NCI-H524 treated with DMSO at 0.1 percent for 48 hours (cell line): ENCODE measurements around the gene CNTN4.

ENCODE experiments used
- DNase-seq: peaks from one replicate; lab custom pipeline; 2025; lab: John Stamatoyannopoulos, UW

Gene CNTN4

DNA sequence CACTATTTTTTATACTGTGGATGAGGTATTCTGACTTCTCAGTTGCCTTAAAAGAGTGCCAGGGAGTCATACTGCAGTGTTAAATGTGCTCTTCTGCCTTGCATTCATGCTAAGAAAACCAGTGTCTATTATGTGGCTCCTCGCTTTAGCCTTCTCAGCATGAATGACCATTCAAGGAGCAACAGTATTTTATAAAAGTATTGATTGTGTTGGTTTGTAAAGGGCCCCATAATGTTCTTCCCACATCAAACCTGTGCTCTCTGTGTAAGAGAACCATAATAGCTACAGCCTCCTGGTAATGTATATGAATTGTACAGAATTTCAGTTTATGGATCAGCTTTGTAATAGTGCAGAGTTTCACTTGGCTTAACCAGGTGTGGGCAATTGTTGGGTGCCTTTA lies 316.4 kb downstream of the CNTN4 start:
- no peak for DNase-seq

DNA sequence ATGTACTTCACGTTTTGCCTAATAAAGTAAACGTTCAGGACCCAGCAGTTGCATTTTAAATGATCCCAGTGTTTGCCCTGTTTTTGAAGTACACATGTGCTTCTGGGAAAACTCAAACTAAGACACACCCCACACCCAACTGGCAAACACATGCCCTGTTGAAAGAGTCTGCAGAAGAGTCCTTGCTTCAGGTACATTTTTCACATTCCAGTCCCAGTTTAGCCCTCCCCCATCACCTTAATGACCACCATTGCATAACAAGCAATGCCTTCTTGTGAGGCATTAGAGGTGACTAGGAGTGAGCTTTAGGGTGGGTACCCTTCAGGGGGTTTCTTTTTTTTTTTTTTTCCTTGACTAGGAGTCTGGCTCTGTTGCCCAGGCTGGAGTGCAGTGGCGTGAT lies 322.3 kb downstream of the CNTN4 start:
- DNase-seq, result no peak

DNA sequence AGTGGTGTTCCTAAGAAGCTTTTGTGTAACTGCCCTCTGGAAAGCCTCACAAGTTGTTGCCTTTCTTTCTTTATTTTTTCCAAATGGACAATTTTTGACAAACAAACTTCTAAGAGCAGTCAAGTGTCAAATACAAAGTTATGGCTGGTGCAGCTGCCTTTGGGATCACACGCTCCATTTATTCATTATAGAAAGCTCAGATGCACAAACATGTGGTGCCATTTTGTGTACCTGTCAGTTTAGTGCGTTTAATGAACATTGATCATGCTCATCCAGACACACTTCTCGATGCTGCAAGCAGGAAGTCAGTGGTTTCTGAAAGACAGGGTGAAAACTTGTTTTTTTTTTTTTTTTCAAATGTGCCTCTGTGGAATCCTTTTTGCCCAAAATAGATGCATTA lies 324.5 kb downstream of the CNTN4 start:
- DNase-seq, result no peak

DNA sequence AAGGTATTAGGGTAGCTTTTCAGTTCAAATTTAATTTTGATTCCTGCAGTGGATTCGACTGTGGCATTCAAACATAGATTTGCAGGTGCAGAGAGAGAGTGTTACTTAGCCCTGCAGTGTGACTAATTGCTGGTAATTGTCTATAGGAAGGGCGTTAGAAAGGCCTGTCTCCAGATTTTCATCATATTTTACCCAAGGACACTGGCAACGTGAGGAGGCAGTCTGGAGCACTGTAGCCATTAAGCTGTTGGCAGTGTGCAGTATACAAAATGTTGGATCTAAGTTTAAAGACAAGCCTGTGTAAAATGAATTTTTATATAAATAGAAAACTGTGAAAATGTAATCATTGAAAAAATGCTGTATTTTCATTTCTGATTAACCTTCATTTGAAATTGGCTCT lies 342.9 kb downstream of the CNTN4 start:
- DNase-seq, result no peak

DNA sequence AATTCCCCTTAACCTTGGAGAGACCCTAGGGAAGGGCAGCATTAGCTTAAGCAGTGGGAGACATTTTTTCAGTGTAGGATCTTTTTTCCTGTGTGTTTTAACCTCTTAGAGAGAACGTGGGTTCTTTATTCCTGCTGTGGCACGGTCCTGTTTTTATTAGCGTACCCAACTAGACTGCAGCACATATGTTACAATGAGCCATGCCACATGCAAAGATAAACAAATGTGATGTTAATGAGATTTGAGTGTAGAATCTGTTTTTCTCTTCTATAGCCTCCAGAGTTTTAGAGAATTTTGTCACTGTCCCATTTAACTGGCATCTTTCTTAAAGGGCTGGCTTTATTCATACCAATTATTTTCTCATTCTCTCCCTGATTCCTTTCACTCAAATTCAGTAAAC lies 347.5 kb downstream of the CNTN4 start:
- DNase-seq, result no peak

DNA sequence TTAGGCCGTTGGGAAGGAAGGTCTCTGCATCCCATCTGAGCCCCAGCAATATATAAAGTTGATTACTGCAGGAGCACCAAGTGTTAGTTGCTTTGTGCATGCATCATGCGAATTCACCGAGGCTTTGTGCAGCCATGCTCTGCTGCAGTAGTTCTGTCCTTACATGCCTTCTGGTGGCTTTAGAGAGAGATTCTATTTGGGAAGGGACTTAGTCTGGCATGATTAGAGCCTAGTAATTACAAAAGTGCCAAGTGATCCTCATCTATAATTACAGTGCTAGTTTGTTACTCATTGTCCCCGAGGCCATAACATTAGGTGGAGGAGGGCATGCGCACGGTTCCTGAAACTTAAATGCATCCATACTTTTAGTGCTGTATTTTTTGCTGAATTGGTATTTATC lies 353.6 kb downstream of the CNTN4 start:
- no peak for DNase-seq

DNA sequence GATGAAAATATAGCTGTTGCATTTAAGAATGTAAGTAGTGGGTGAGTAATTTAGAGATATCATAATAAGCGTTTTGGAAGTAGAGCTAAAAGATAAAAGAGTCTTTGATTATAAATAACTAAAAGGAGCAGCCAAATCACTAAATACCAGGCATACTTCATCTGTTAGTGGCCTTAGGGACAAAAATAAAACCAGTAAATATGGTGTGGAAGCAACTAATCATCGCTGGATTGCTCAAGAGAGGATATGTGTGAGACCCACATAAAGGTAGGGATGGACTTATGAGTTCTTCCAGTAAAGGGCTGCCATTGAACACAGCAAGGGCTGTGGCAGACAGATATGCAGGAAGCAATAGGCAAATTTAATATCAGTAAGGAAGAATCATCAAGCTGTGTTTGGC lies 356.2 kb downstream of the CNTN4 start:
- DNase-seq, result no peak

DNA sequence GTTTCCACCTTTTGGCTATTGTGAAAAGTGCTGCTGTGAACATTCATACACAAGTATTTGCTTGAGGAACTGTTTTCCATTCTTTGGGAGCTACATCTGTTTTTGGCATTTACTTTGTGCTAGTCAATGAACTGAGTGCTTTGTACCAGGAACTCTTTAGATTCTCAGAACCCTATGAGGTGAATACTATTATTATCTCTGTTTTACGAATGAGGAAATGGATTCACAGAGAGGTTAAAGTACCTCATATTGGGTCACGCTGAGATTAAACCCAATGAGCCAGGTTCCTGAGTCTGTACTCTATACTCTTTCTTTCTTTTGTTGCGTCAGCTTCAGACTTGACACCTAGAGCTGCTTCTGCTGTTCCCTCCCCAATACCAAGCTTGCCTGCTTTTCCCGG lies 358.1 kb downstream of the CNTN4 start:
- DNase-seq, result no peak

DNA sequence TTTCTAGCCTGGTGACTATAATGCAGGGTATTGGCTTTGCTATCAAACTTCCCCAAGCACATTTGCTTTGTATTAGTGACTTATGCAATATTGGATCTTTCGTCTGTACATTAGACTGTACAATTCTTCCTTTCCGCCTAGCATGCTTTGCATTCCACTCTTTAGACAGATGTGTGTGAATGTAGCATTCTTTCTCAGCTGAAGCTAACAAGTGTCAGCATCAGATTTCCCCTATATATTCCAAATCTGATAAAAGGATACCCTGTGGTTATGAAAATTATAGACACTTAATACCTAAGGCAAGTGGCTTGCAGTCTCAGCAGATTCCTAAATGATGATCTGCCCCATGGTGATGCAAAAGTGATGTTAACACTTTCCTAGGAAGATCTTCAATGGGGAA lies 360.1 kb downstream of the CNTN4 start:
- no peak for DNase-seq

DNA sequence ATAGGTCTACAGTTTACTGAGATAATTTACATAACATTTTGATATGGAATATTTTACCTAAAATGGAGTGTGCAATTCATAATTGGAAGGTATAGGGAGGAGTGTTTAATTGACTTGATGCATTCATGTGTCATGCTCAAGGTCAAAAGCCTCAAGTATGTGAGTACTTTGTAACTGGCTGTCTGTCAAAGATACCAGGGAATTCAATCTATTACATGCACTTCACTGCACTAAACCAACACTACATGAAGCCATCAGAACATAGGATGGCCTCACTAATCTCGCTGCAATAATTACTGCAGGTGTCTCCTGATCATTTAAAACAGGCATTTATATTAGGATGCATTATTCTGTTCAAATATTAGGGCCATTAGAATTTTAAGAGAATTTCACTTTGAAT lies 367.2 kb downstream of the CNTN4 start:
- no peak for DNase-seq

DNA sequence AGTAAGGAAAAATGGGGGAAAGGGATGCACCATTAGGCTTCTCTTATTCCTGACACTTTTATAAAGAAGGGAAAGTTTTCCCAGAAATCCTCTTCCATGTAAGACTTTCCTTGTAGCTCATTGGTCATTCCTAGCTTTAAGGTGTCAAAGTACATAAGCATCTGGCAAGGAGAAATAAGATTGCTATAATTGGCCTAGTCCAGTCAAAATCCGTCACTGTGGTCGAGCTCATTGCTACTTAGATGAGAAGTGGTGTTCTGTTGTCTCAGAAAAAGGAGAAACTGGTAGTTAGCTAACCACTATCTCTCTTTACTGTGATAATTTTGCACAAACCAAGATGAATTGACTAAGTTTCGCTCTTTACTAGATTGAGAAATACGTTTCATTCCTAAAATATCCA lies 370.1 kb downstream of the CNTN4 start:
- no peak for DNase-seq

DNA sequence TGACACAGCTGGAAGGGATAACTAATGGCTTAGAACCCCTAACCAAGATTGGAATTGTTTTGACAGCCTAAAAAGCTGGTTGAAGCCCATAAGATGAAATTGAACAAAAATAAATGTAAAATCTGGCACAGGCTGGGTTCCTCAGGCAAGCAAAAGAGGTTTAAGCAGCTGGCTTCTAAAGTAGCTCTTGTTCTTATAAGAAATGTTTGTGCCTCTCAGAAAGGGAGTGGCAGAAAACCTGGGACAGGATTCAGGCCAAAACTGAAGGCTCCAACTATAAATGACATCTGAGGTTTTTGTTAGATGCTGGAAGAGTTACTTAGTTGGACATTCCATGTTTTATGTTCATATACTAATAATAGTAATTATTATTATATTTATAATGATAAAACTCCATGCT lies 378.3 kb downstream of the CNTN4 start:
- DNase-seq, result no peak

DNA sequence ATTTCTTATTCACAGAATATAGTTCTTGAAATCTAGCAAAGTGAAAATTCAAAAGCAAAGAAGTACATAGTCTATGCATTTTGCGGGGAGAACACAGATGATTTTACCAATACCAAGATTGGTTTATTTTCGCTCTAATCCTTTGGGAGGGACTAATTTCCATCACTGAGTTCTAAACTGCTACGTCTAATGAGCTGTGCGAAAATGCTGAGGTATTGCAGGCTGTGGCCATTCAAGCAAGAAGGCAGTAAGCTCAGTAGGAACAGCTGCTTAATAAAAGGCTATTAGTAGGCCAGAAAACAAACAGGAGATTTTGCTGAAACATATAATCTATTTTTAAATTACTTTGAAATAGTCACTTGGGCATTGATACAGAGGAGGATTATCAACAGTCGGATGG lies 379.0 kb downstream of the CNTN4 start:
- DNase-seq, result no peak

DNA sequence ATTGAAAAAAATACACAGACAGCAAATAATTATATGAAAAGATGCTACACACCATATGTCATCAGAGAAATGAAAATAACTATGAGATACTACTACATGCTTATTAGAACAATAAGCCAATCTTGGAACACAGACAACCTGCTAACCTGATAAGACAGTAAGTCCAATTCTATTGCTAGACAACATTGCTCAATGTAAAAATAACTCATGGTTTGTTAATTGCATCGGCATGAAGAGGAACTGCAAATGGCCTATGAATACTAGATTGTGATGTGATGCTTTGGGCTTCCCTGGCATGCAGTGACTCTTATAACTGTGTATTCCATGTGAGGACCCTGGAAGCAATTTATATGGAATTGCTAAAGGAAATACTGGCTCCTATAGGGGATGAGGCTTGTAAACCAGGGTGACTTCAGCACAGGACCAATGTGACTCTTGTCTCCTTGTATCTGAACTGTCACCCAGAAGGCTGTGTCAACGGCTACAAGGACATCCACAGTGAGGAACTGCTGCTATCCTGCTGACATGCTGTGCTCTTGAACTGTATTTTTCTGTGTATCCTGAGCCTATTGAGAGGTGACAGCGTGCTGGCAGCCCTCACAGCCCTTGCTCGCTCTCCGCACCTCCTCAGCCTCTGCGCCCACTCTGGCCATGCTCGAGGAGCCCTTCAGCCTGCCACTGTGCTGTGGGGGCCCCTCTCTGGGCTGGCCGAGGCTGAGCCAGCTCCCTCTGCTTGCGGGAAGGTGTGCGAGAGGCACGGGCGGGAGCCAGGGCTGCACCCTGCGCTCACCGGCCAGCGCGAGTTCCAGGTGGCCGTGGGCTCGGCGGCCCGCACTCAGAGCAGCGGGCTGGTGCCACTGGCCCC lies 385.7 kb downstream of the CNTN4 start:
- no peak for DNase-seq

DNA sequence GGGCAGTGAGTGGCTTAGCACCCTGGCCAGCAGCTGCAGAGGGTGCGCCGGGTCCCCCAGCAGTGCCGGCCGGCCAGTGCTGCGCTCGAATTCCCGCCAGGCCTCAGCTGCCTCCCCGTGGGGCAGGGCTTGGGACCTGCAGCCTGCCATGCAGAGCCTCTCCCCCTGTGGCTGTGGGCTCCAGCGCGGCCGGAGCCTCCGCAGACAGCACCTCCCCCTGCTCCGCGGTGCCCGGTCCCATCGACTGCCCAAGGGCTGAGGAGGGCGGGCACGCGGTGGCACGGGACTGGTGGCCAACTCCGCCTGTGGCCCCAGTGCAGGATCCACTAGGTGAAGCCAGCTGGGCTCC lies 386.3 kb downstream of the CNTN4 start:
- DNase-seq, result no peak

DNA sequence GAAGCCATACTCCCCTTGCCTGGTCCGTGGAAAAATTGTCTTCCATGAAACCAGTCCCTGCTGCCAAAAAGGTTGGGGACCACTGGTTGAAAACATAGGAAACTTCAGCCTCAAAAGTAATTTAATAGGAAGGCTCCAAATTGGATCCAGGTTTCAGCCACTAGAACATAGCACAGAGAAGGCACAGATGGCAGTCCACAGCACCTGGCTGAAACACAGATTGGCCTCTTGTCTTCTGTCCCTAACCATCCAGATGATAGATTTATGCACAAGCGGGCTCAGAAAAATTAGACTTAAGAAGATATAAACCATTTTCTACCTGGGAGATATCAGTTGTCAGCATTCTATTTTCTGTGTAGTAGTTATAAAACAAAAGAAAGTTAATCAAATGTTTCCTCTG lies 397.1 kb downstream of the CNTN4 start:
- DNase-seq, result no peak

DNA sequence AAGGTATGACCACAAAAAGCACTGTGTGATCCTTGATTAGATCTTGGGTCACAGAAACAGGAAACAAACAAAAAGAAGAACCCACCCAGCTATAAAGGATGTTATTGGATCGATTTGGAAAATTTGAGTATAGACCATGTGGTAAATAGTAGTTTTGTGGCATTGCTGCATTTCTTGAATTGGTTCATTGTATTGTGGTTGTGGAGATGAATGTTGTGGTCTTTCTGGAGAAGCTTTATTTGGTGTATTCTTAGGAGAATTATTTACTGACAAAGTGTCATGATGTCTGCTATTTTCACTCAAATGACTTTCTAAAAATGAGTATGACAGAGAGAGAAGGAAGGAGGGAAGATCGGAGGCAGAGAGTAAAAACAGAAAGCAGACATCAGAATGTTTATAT lies 406.2 kb downstream of the CNTN4 start:
- DNase-seq, result no peak

DNA sequence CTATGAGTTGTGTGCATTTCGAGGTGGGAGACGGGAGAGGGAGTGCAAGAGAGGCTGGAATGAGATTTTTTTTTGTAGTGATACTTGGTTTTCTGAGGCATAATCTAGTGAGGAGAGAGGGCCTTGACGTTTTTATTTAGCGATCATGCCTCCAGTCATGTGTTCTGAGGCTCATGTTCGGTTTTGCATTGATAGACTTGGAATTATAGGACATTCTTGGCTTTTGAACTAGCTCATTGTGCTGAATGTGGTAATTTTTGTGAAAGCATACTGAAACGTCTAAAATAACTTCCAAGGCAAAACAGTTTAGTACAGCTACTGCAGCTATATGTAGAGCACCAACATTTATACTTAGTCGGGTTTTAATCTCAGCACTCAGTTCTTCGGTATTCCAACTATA lies 408.1 kb downstream of the CNTN4 start:
- DNase-seq, result no peak

DNA sequence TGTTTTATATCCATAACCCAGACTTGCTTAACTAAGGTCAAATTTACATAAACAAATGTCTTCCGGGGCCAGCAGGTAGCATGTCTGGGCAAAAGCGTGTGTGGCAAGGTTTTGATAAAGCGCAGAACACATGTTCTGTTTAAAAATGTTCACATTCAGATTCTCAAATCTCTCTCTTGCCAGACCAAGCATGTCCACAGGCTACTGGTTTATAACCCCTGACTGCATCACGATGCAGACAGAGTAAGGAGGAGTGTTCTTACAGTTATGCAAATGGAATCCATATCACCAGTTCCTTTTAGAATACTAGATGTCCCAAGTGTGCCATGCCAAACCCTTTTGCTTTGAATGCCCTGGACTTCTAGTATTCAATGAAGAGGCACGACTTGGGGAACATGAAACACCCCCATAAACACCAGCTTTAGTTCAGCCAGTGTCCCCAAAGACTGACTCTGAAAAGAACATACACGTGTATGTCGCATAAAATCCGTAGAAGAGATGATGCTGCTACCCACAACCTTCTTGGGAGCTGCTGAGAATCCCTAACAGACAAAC lies 412.0 kb downstream of the CNTN4 start:
- no peak for DNase-seq

DNA sequence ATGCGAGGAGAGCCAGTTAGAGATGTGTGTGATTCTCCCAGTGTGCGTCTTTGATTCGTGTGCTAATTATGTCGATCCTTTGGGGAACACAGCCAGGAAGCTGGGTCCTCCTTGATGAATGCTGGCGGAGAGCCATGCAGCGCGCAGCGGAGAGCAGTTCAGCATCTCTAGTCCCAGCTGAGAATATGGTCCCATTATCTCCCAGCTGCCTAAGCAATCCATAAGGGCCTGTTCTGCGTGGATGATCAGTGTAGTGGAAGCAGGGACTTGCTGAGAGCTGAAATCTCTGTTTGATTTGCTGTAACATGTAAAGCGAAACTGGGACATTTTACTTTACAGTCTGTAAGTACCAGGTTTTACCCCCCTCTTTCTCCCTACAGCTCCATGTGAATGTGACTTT lies 412.7 kb downstream of the CNTN4 start:
- peak; percentile 94 for DNase-seq

DNA sequence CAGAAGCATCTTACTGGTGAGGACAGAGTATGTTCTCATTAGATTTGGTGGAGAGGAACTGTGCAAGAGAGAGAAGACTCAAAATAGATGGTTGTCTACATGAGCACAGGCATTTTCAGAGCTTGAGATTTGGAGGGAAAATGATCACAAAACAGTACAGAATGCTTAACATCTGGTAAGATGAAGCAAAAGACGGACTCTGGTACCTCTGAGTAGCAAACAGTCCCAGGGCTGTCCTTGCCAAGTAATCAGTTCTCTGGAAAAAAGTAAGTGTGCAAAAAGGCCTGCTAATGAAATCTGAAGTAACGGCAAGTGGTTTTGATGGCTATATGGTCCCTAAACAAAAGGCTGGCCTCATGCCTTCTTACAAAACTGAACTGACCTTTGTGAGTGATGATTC lies 414.2 kb downstream of the CNTN4 start:
- DNase-seq, result no peak

DNA sequence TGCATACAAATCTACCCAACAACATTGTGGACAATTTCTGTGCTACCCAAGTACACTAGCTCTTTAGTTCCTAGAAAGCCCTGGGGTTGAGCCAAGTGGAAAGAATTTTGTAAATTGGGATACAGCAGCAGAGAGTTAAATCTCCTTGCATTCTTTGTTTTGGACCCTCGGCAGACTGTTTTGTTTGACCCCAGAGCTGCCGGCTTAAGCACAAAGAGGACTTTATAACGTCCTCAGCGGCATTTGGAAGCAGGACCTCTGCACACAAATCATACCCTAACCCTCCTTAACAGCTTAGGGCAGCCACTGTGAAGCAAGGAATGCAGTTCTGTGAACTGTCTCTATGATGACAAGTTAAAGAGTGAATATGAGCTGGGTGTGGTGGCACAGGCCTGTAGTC lies 415.3 kb downstream of the CNTN4 start:
- DNase-seq, result no peak

DNA sequence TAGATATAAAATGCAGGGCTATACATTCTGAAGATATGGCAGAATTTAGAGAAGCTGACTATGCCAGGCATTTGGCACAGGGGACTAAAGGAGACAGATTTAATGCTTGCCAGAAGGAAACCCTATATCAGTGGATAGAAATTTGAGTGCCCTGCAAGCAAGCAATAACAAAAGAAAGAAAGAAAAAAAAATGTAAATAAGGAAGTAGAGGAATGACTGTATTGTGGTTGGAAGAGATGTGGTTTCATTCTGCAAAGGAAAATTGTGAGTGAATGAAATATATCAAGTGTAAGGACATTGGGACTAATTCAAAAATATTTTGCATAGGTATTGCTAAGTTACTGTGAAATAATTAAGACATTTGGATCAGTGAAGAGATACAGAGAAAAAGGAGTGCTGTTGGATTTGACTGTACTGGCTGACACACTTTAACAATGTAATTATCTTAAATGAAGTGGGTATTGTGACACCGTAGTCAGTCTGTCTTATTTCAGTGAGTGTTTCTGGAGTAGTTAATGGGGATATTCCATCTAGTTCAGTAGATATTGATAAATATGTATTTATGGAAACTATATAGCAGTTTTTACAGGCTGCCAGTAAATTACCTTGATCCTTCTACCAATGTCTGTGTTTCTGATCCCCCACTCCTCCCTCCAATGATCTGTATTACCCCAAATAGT lies 418.2 kb downstream of the CNTN4 start:
- no peak for DNase-seq
